Loucy (cell line): Measurements from ENCODE around the gene NUMB.

Experiments used
- H2AFZ ChIP-seq: fragments of 200-600 bp; sonication (generic); 2 replicates; pipeline ENCODE4 v1.6.0; 2016; ENCODE audit warnings: antibody characterized with exemption, mild to moderate bottlenecking, low read length, moderate library complexity
- H3F3A ChIP-seq: fragments of 200-600 bp; 2 replicates; pipeline ENCODE4 v1.6.0; 2016; ENCODE audit warnings: antibody characterized with exemption, low read depth, mild to moderate bottlenecking
- H3K27me3 ChIP-seq: fragments of 200-600 bp; sonication (generic); 2 replicates; pipeline ENCODE4 v1.6.1; 2014; ENCODE audit warnings: low read length, mild to moderate bottlenecking; ENCODE audit not compliant: insufficient read depth, poor library complexity, severe bottlenecking
- H3K36me3 ChIP-seq: fragments of 200-600 bp; sonication (generic); 2 replicates; pipeline ENCODE4 v1.6.1; 2016; ENCODE audit warnings: low read length; ENCODE audit not compliant: insufficient read depth
- H3K4me1 ChIP-seq: fragments of 200-600 bp; sonication (generic); 2 replicates; pipeline ENCODE4 v1.5.1; 2014; ENCODE audit warnings: low read length, mild to moderate bottlenecking; ENCODE audit not compliant: insufficient read depth, poor library complexity, severe bottlenecking
- H3K4me2 ChIP-seq: fragments of 200-600 bp; sonication (generic); 2 replicates; pipeline ENCODE4 v1.6.0; 2014; ENCODE audit warnings: antibody characterized with exemption, low read length, low read depth, mild to moderate bottlenecking; ENCODE audit not compliant: poor library complexity, severe bottlenecking
- H3K4me3 ChIP-seq: fragments of 200-600 bp; sonication (generic); 2 replicates; pipeline ENCODE4 v1.5.1; 2014; ENCODE audit warnings: low read length, mild to moderate bottlenecking, mixed read lengths; ENCODE audit not compliant: poor library complexity, severe bottlenecking
- H3K79me2 ChIP-seq: fragments of 200-600 bp; sonication (generic); 2 replicates; pipeline ENCODE4 v1.6.1; 2014; ENCODE audit warnings: low read length; ENCODE audit not compliant: insufficient read depth
- H3K9ac ChIP-seq: fragments of 200-600 bp; sonication (generic); 2 replicates; pipeline ENCODE4 v1.6.0; 2014; ENCODE audit warnings: mild to moderate bottlenecking, low read depth, low read length, moderate library complexity; ENCODE audit not compliant: poor library complexity, severe bottlenecking
- H3K9me2 ChIP-seq: fragments of 200-600 bp; sonication (generic); replicated peaks from 2 replicates; pipeline ENCODE4 v1.6.1; 2016; ENCODE audit warnings: low read depth, low read length, mixed read lengths
- H3K9me3 ChIP-seq: fragments of 200-600 bp; sonication (generic); 2 replicates; pipeline ENCODE4 v1.6.1; 2014; ENCODE audit warnings: mild to moderate bottlenecking, antibody characterized with exemption, low read length, low read depth; ENCODE audit not compliant: insufficient read depth
- H4K20me1 ChIP-seq: fragments of 200-600 bp; sonication (generic); 2 replicates; pipeline ENCODE4 v1.6.0; 2014; ENCODE audit warnings: antibody characterized with exemption, low read length, mild to moderate bottlenecking; ENCODE audit not compliant: insufficient read depth, poor library complexity, severe bottlenecking
- CTCF ChIP-seq: fragments of 200-600 bp; sonication (generic); conservative IDR thresholded peaks from 2 replicates; pipeline ENCODE4 v1.5.1; 2014; ENCODE audit warnings: mild to moderate bottlenecking, antibody characterized with exemption, low read length
- EZH2phosphoT487 ChIP-seq: fragments of 200-600 bp; IDR thresholded peaks from 2 replicates; pipeline ENCODE4 v1.6.1; 2018; ENCODE audit warnings: antibody characterized with exemption, mild to moderate bottlenecking, moderate library complexity, borderline replicate concordance

Gene NUMB

GRCh38 chr14:73250781-73251500, 207.4 kb downstream of the NUMB start:
- no peak overlapping the region for H3K4me3 ChIP-seq
- no peak overlapping the region for H2AFZ ChIP-seq
- no peaks in the 10 kb centered on the region for H3K27me3 ChIP-seq
- H3F3A ChIP-seq, result no peaks in the 10 kb centered on the region
- no peak overlapping the region for H3K9ac ChIP-seq
- no peaks in the 10 kb centered on the region for H3K79me2 ChIP-seq
- TF ChIP-seq EZH2phosphoT487 (no peak), CTCF (no peak)
- no peaks in the 10 kb centered on the region for H3K36me3 ChIP-seq
- no peak overlapping the region for H3K4me2 ChIP-seq
- H3K9me2 ChIP-seq, result no peaks in the 10 kb centered on the region
- H3K4me1 ChIP-seq, result peaks cover 13% of the 10 kb centered on the region
- H3K9me3 ChIP-seq, result no peaks in the 10 kb centered on the region
- H4K20me1 ChIP-seq, result no peaks in the 10 kb centered on the region

GRCh38 chr14:73250317-73250713, 208.0 kb downstream of the NUMB start:
- no peak overlapping the region for H3K4me3 ChIP-seq
- H3K9ac ChIP-seq, result no peak overlapping the region
- H3K9me3 ChIP-seq, result no peaks in the 10 kb centered on the region
- no peaks in the 10 kb centered on the region for H3F3A ChIP-seq
- no peaks in the 10 kb centered on the region for H3K27me3 ChIP-seq
- H3K9me2 ChIP-seq, result no peaks in the 10 kb centered on the region
- no peaks in the 10 kb centered on the region for H3K36me3 ChIP-seq
- TF ChIP-seq CTCF (no peak), EZH2phosphoT487 (no peak)
- H3K4me2 ChIP-seq, result no peak overlapping the region
- no peaks in the 10 kb centered on the region for H3K79me2 ChIP-seq
- H2AFZ ChIP-seq, result no peak overlapping the region
- peaks cover 17% of the 10 kb centered on the region for H3K4me1 ChIP-seq
- no peaks in the 10 kb centered on the region for H4K20me1 ChIP-seq

GRCh38 chr14:73249564-73250316, 208.6 kb downstream of the NUMB start:
- Histone ChIP-seq H2AFZ (no peak overlapping the region; the same call in 1 of the 2 replicates), H3K9me3 (no peaks in the 10 kb centered on the region), H3K4me3 (no peak overlapping the region), H3F3A (no peaks in the 10 kb centered on the region), H3K9me2 (no peaks in the 10 kb centered on the region), H3K4me1 (peaks cover 18% of the 10 kb centered on the region), H3K27me3 (no peaks in the 10 kb centered on the region), H3K9ac (no peak overlapping the region), H4K20me1 (no peaks in the 10 kb centered on the region), H3K4me2 (no peak overlapping the region), H3K79me2 (no peaks in the 10 kb centered on the region), H3K36me3 (no peaks in the 10 kb centered on the region)
- TF ChIP-seq CTCF (no peak), EZH2phosphoT487 (no peak)
